BE2C (cell line): ENCODE measurements around the gene SLC6A13.

Experiments
- DNase-seq: peaks from one replicate; pipeline ENCODE4 v3.0.0-alpha.2; 2020
- H3K27me3 ChIP-seq: fragments of 250-450 bp; sonication (Bioruptor Pico); 2 replicates; pipeline ENCODE4 v1.5.1; 2020; ENCODE audit warnings: mild to moderate bottlenecking
- H3K36me3 ChIP-seq: fragments of 250-450 bp; sonication (Bioruptor Pico); 2 replicates; pipeline ENCODE4 v1.5.1; 2020; ENCODE audit warnings: mild to moderate bottlenecking
- H3K4me1 ChIP-seq: fragments of 250-450 bp; sonication (Bioruptor Pico); 2 replicates; pipeline ENCODE4 v1.5.1; 2020
- H3K4me3 ChIP-seq: 2 replicates; pipeline ENCODE4 v1.5.1; 2011; ENCODE audit warnings: low read depth, low read length
- H3K9me3 ChIP-seq: fragments of 250-450 bp; sonication (Bioruptor Pico); 2 replicates; pipeline ENCODE4 v1.5.1; 2020
- TF ChIP-seq, protein P1 (sequence below): IDR thresholded peaks from 2 replicates; pipeline ENCODE4 v1.5.1; 2012; ENCODE audit warnings: mild to moderate bottlenecking, low read depth, low read length

The SLC6A13 gene

DNA sequence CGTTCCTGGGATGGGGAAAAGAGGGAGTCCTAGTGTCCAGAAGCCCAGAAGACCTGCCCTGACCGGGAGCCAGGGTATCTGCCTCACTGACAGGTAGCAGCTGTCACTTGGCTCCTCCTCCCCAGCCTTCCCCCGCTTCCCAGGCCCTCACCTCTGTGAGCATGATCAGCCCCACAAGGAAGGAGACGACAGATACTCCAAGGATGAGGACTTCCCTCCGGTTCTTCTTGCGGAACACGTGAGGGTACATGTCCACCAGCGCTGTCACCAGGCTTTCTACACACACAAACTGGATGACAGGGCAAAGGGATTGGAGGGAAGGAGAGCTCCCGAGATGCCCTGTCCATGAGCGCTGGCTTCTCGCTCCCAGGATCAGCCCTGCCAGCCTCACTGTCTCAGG lies 38.8 kb downstream of the SLC6A13 start:
- H3K36me3 ChIP-seq = no peaks in the 10 kb centered on the region
- TF ChIP-seq, protein P1, sequence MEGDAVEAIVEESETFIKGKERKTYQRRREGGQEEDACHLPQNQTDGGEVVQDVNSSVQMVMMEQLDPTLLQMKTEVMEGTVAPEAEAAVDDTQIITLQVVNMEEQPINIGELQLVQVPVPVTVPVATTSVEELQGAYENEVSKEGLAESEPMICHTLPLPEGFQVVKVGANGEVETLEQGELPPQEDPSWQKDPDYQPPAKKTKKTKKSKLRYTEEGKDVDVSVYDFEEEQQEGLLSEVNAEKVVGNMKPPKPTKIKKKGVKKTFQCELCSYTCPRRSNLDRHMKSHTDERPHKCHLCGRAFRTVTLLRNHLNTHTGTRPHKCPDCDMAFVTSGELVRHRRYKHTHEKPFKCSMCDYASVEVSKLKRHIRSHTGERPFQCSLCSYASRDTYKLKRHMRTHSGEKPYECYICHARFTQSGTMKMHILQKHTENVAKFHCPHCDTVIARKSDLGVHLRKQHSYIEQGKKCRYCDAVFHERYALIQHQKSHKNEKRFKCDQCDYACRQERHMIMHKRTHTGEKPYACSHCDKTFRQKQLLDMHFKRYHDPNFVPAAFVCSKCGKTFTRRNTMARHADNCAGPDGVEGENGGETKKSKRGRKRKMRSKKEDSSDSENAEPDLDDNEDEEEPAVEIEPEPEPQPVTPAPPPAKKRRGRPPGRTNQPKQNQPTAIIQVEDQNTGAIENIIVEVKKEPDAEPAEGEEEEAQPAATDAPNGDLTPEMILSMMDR = no peak

DNA sequence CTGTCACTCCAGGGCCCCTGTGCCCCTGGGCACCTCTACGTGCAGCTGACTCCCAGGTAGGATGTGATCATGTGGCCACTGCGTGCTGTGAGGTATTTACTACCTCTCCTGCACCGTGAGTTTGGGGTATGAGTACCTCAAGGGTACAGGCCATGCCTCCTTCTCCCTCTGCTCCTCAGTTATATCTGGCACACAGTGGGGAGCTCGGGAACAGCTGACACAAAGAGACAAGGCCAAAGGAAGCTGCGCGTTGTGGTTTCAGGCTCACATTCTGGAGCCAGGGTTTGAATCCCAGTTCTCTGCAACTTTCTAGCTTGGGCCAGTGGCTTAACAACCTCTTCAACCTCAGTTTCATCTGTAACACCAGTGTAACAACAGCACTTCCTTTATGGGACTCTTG lies 40.9 kb downstream of the SLC6A13 start:
- DNase-seq = no peak
- H3K4me1 ChIP-seq = no peaks in the 10 kb centered on the region
- TF ChIP-seq, protein P1 = no peak

More for the DNA sequence above, 38.8 kb downstream of the SLC6A13 start:
- no peak for DNase-seq
- Histone ChIP-seq H3K4me1 (no peaks in the 10 kb centered on the region), H3K27me3 (no peaks in the 10 kb centered on the region), H3K4me3 (no peak overlapping the region), H3K9me3 (no peaks in the 10 kb centered on the region)

DNA sequence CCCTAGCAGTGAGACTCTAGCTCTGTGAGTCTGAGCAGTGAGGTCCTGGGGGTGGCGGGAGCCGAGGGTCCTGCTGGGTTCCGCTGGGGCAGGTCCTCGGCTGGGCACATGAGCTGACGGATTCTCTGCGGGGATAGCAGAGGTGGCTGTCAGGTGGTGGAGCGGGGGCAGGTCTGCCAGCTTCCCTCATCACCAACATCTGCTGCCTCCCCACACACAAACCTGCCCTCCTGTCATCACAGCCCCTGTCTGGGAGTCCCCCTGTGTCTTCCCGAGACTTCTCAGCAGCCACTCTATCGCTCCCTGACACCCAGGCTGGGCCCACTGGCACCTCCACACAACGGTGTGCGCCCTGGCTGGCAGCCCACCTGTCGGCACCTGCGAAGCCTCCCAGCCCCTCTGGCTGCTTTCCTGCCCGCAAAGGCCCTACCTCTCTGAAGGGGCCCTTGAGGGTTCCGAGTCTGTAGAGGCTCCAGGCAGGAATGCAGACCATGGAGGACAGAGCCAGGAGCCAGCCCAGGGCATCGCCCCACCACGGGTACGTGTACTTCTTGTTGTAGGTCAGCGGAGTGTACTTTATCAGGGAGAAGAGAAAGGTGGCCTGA lies 41.6 kb downstream of the SLC6A13 start:
- no peaks in the 10 kb centered on the region for H3K4me1 ChIP-seq
- no peaks in the 10 kb centered on the region for H3K9me3 ChIP-seq
- TF ChIP-seq, protein P1 = no peak
- DNase-seq = no peak
- no peaks in the 10 kb centered on the region for H3K36me3 ChIP-seq
- no peaks in the 10 kb centered on the region for H3K27me3 ChIP-seq
- H3K4me3 ChIP-seq = no peak overlapping the region

More for the DNA sequence above, 40.9 kb downstream of the SLC6A13 start:
- Histone ChIP-seq H3K9me3 (no peaks in the 10 kb centered on the region), H3K4me3 (no peak overlapping the region), H3K27me3 (no peaks in the 10 kb centered on the region), H3K36me3 (no peaks in the 10 kb centered on the region)

DNA sequence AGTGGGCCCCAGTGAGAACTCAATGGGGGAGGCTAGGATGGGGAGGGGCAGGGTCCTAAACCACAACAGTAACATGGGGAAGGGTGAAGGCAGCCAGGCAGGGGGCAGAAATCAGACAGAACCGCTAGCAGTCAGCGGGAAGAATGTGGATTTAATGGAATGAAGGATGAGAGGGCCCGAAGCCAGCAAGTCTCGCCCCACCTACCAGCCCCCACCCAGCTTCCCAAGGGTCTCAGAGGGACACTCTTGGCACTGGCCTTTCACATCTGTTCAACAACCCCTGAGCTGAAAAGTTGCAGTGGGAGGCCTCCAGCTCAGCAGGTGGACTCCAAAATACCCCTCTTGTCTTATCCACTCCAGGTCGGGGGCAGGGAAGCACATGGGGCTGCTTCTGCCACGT lies 42.1 kb downstream of the SLC6A13 start:
- Histone ChIP-seq H3K4me3 (no peak overlapping the region), H3K9me3 (no peaks in the 10 kb centered on the region), H3K4me1 (no peaks in the 10 kb centered on the region), H3K36me3 (no peaks in the 10 kb centered on the region), H3K27me3 (no peaks in the 10 kb centered on the region)
- TF ChIP-seq, protein P1 = no peak
- no peak for DNase-seq

DNA sequence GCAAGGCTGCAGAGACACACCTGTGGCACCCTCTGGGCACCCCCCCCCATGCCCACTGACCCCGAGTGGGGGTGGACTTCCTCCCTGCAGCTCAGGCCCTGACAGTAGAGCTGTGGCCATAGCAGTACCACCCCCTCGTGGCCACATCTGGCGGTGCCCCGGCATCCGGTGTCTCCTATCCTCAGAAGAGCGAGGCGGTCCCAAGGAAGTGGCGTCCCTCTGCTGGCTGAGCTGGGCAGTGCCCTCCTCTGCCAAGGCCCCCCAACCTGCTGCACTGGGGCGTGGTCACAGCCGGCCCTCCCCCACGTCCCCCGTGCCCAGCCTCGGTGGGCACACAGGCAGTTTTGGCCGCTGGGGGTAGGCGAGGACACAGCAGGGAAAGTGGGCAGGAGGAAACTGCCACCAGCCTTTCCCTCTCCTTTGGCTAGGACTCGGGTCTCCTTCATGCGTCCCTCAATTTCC lies 42.7 kb downstream of the SLC6A13 start:
- no peak overlapping the region for H3K4me3 ChIP-seq
- DNase-seq = peak; percentile 80
- TF ChIP-seq, protein P1 = peak; percentile 77
- no peaks in the 10 kb centered on the region for H3K27me3 ChIP-seq
- H3K9me3 ChIP-seq = no peaks in the 10 kb centered on the region
- H3K36me3 ChIP-seq = no peaks in the 10 kb centered on the region
- H3K4me1 ChIP-seq = no peaks in the 10 kb centered on the region

DNA sequence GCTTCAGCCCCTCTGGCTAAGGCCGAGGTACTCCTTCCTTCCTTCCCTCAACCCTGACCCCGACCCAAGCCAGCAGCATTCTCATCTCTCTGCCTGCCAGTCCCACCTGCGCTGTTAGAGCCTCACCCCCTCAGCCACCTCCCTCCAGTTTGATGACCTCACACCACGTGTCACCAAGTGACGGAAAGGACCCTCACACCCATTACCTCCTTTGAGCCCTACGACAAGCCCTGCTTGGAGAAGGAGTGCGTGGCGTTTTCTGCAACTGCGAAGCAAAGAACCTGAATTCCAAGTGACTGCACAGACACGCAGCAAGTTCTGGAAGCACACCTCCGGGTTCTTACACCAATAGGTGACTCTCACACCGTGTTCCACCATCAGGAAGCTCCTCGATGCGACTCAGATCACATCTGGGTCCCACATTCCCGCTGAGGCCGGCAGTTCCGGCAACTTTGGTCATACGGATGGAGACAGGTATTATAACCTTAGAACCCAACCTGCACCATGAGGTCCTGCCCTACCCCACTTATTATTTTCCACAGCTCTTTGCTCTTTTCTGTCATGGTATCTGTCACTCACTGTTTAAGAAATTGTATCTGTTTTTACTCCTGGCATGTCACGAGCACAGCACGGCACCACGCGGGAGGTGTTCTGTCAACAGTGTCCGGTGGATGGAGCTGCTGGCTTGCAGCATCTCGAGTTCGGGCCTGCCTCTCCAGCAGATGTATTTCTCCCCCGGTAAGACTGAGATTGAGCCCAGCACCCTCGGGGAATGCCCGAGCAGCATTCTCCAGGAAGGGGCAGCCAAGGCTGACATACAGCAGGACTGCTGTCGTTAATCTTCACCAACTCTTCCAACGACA lies 43.7 kb downstream of the SLC6A13 start:
- no peaks in the 10 kb centered on the region for H3K36me3 ChIP-seq
- TF ChIP-seq, protein P1 = no peak
- no peak for DNase-seq
- no peak overlapping the region for H3K4me3 ChIP-seq
- H3K9me3 ChIP-seq = no peaks in the 10 kb centered on the region
- no peaks in the 10 kb centered on the region for H3K4me1 ChIP-seq
- no peaks in the 10 kb centered on the region for H3K27me3 ChIP-seq
